ENCODE results near the gene DFFA.

DNA sequence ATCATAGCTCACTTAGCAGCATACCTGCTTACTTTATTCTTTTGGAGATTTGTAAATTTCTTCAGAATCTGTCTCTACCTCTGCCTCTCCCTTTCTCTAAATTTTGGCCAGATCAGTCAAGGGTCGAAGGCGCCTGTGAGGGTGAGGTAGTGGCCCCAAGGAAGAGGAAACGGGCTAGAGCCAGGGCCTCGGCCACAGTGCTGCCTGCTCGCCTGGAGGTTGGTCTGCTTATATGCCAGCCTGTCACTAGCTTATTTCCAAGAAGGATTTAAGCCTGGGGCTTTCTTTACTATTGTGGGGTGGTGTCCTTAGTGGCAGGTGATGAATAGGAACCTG lies 22.1 kb upstream of the DFFA start:
- no peak for TF ChIP-seq POLR2A (IDR thresholded peaks at IDR 0.05)
- TF ChIP-seq, protein P1, sequence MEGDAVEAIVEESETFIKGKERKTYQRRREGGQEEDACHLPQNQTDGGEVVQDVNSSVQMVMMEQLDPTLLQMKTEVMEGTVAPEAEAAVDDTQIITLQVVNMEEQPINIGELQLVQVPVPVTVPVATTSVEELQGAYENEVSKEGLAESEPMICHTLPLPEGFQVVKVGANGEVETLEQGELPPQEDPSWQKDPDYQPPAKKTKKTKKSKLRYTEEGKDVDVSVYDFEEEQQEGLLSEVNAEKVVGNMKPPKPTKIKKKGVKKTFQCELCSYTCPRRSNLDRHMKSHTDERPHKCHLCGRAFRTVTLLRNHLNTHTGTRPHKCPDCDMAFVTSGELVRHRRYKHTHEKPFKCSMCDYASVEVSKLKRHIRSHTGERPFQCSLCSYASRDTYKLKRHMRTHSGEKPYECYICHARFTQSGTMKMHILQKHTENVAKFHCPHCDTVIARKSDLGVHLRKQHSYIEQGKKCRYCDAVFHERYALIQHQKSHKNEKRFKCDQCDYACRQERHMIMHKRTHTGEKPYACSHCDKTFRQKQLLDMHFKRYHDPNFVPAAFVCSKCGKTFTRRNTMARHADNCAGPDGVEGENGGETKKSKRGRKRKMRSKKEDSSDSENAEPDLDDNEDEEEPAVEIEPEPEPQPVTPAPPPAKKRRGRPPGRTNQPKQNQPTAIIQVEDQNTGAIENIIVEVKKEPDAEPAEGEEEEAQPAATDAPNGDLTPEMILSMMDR (IDR thresholded peaks at IDR 0.05): no peak
